Left ventricle myocardium inferior (tissue), 1 donor: Measurements from ENCODE around the gene NME1. TPM values are rescaled to one million over a fixed set of nuclear protein-coding genes. Genes with fewer than 3 reads are reported as not detected.

Experiments
- DNase-seq: peaks from one replicate; pipeline ENCODE4 v3.0.0-alpha.2; 2020
- H3K27ac ChIP-seq: fragments of 200-600 bp; replicated peaks from 2 replicates; pipeline ENCODE4 v1.8.0; 2021
- H3K27me3 ChIP-seq: fragments of 200-600 bp; 2 replicates; pipeline ENCODE4 v1.8.0; 2021; ENCODE audit warnings: low read depth
- H3K36me3 ChIP-seq: fragments of 200-600 bp; 2 replicates; pipeline ENCODE4 v1.8.0; 2021
- H3K4me1 ChIP-seq: fragments of 200-600 bp; 2 replicates; pipeline ENCODE4 v1.8.0; 2021
- H3K4me3 ChIP-seq: fragments of 200-600 bp; 2 replicates; pipeline ENCODE4 v1.8.0; 2021; ENCODE audit warnings: mild to moderate bottlenecking, moderate library complexity
- H3K9me3 ChIP-seq: fragments of 200-600 bp; replicated peaks from 2 replicates; pipeline ENCODE4 v1.8.0; 2021
- CTCF ChIP-seq: fragments of 200-600 bp; IDR thresholded peaks from 2 replicates; pipeline ENCODE4 v1.8.0; 2021; ENCODE audit warnings: antibody characterized with exemption, mild to moderate bottlenecking, borderline replicate concordance
- intact Hi-C: fragments of 100-400 bp; cut with micrococcal nuclease; formaldehyde crosslinking; loops from one replicate; pipeline ENCODE4 v1.11.0; 2022
- total RNA-seq: library from RNA; stranded (reverse); fragmentation: NEBNext Ultra II Directional; extraction: Animal tissue kit (Norgen Biotek cat#: 25700); gene quantifications from one replicate; pipeline ENCODE4 v1.2.1, GENCODE V29; 2021
- donor health status: DM: no; HTN: yes; CAD: no; lungs with severe emphysema.

The NME1 gene
- total RNA-seq, 1 donor from 2014 or later = 18.9 TPM

GRCh38 chr17:51142597-51142996 lies 10.8 kb upstream of the NME1 start:
- H3K4me1 ChIP-seq = no peaks in the 10 kb centered on the region
- H3K36me3 ChIP-seq = no peaks in the 10 kb centered on the region
- H3K9me3 ChIP-seq = no peaks in the 10 kb centered on the region
- DNase-seq = no peak
- H3K27me3 ChIP-seq = no peaks in the 10 kb centered on the region
- intact Hi-C loops = no loop called here
- TF ChIP-seq CTCF = no peak
- no peak overlapping the region for H3K27ac ChIP-seq
- H3K4me3 ChIP-seq = no peak overlapping the region

GRCh38 chr17:51144266-51145022 lies 8.9 kb upstream of the NME1 start:
- intact Hi-C loops = no loop called here
- TF ChIP-seq CTCF = no peak
- H3K27me3 ChIP-seq = no peaks in the 10 kb centered on the region
- no peak overlapping the region for H3K4me3 ChIP-seq
- H3K4me1 ChIP-seq = no peaks in the 10 kb centered on the region
- no peaks in the 10 kb centered on the region for H3K36me3 ChIP-seq
- no peak overlapping the region for H3K27ac ChIP-seq
- no peak for DNase-seq
- H3K9me3 ChIP-seq = no peaks in the 10 kb centered on the region

GRCh38 chr17:51147650-51148049 lies 5.7 kb upstream of the NME1 start:
- no peak overlapping the region for H3K27ac ChIP-seq
- no peaks in the 10 kb centered on the region for H3K27me3 ChIP-seq
- no peak for DNase-seq
- no peak overlapping the region for H3K4me3 ChIP-seq
- H3K9me3 ChIP-seq = no peaks in the 10 kb centered on the region
- TF ChIP-seq CTCF = no peak
- H3K36me3 ChIP-seq = no peaks in the 10 kb centered on the region
- intact Hi-C loops = no loop called here
- H3K4me1 ChIP-seq = peaks cover 4% of the 10 kb centered on the region

- Histone ChIP-seq H3K4me1 (peaks cover 13% of the 10 kb centered on the region), H3K4me3 (no peak overlapping the region)
- intact Hi-C loops = no loop called here
Measured at GRCh38 chr17:51149163-51149562, 4.2 kb upstream of the NME1 start.

GRCh38 chr17:51150932-51151331 lies 2.4 kb upstream of the NME1 start:
- no peak for TF ChIP-seq CTCF
- Histone ChIP-seq H3K9me3 (no peaks in the 10 kb centered on the region), H3K27me3 (no peaks in the 10 kb centered on the region), H3K36me3 (peaks cover 3% of the 10 kb centered on the region), H3K27ac (no peak overlapping the region), H3K4me1 (peaks cover 24% of the 10 kb centered on the region), H3K4me3 (no peak overlapping the region)
- intact Hi-C loops = loop anchor here (5.0 kb wide), 1 partner anchor 149 kb away; no protein-coding TSS in a partner anchor
- DNase-seq = no peak

More at GRCh38 chr17:51149163-51149562, 4.2 kb upstream of the NME1 start:
- no peak for TF ChIP-seq CTCF
- Histone ChIP-seq H3K27me3 (no peaks in the 10 kb centered on the region), H3K9me3 (no peaks in the 10 kb centered on the region), H3K36me3 (no peaks in the 10 kb centered on the region), H3K27ac (no peak overlapping the region)
- no peak for DNase-seq
